Measurements from ENCODE around the gene DLGAP4.
"Not testable (repeated sequence)": the region's sequence is repeated elsewhere in the genome, so short reads cannot be mapped to it uniquely, and the experiment has no call there.

Gene DLGAP4

DNA sequence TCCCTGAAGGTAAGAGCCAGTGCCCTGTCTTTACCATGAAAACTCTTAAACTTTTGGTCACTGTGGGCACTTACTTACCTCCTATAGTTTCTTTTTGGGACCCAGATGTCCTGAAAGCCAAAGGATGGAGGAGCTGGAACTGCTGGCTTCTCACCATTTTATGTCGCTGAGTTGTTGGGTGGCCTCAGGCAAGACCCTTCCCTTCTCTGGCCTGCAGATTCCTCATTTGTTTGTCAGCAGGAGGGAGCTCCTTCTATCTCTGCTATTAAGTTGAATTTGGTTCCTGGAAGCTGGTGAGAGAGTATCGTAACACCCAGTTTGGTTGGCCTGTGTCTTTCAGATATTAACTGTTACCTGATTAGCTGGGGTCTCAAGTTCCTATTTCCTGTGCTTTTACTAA lies 167.0 kb downstream of the DLGAP4 start:
- DNase-seq (ENCODE audit: low read depth in 2 of 2) = no peak

DNA sequence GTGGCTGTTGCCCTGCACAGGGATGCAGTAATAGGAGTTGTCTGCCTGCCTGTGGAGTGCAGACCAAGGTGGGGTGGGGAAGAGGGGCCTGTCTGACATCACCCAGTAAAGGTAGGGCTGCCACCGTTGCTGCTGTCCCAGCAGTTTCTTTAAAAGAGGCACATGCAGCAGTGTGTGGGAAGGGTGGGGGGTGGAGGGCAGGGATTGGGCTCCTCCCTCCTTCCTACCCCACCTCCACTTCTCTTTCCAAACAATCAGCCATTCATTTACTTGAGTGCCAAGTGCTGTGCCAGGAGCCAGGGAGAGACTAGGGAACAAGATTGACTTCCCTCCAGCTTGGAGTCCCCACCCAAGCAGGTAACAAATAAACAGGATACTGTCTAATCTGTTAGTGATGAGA lies 168.4 kb downstream of the DLGAP4 start:
- DNase-seq (ENCODE audit: low read depth in 2 of 2) = no peak

DNA sequence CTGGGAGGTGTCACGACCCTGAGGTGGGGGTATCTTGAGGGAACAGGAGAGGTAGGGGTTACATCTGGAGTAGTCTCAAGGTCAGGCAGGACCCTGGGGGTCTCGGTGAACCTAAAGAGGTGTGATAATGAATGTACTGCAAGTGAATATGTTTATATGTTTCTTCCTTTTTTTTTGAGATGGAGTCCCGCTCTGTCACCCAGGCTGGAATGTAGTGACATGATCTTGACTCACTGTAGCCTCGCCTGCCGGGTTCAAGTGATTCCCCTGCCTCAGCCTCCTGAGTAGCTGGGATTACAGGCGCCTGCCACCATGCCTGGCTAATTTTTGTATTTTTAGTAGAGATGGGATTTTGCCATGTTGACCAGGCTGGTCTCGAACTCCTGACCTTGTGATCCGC lies 168.9 kb downstream of the DLGAP4 start:
- not testable (repeated sequence) for DNase-seq (ENCODE audit: low read depth in 2 of 2)

DNA sequence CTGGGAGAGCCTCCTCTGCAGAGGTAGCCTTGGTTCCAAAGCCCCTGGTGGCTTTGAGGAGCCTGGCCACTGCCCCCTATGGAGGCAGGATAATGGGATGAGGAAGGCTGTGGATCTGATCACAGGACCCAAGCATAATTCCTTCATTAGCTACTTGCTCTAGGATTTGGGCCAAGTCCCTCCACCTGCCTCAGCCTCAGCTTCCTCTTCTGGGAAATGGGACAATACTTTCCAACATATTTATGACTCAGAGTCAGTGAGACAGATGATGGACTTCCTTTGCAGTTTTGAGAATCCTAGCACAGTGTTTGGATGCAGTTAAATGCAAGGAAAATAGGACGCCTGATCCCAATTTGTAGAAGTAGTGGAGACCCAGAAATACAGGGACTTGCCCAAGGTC lies 171.3 kb downstream of the DLGAP4 start:
- no peak for DNase-seq (ENCODE audit: low read depth in 2 of 2)

DNA sequence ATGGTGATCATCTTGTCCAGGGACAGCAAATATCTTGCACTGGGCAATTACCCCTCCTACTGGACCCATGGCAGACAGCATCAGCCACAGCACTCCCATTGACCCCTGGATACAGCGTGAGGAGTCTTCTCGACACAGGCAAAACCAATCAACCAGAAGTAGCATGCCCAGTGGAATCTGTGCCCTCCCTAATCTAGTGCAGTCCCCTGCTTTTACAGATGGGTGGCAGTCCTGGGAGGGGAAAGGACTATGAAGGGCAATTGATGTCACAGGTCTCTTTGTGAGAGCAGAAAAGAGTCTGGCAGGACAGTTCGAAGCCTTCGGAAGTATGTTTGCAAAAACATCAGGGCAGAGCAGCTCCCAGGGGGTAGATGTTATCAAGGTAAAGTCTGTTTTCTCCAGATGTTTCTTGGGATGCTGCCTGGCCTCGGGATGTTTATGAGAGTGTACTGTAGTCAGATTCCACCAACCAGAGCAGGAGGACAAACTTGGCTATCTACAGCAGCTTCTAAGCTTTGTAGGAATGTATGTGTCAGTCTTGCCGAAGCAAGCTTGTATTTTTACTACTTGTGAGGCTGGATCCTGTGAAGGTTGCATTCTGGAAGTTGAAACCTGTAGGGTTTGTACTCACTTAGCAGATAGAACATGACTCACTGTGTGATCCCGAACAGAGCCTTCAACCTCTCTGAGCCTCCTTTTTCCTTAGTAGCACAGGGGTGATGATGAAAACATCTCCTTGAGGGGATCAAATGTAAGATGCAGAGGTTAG lies 172.2 kb downstream of the DLGAP4 start:
- DNase-seq (ENCODE audit: low read depth in 2 of 2) = no peak

DNA sequence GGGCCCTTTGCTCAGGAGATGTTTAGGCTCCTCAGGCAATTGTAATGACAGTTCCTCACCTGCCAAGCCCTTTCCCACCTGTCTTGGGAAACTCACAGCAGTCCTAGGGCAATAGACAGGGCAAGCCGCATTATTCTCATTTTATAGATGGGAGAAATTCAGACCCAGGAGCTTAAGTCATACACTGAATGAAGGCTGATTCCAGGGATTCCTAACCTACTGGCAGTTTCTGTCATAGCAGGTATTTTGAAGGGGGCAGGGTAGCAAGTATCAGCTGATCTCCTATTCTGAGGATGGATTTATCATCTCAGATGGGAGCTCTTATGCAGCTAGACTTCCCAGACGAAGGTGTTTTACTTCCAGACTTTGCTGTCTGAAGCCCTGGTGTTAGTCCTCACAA lies 173.8 kb downstream of the DLGAP4 start:
- DNase-seq (ENCODE audit: low read depth in 2 of 2) = no peak

DNA sequence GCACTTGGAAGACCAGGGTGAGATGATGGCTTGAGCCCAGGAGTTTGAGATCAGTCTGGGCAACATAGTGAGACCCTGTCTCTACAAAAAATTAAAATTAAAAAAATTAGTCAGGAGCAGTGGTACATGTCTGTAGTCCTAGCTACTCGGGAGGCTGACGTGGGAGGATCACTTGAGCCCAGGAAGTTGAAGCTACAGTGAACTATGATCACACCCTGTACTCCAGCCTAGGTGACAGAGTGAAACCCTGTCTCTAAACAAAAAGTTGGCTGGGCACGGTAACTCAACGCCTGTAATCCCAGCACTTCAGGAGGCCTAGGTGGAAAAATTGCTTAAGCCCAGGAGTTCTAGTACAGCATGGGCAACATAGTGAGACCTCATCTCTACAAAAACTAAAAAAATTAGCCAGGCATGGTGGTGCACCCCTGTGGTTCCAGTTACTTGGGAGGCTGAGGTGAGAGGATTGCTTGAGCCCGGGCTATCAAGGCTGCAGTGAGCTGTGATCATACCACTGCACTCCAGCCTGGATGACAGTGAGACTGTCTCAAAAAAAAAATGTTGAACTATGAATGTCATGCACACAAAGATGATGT lies 174.4 kb downstream of the DLGAP4 start:
- no peak for DNase-seq (ENCODE audit: low read depth in 2 of 2)

DNA sequence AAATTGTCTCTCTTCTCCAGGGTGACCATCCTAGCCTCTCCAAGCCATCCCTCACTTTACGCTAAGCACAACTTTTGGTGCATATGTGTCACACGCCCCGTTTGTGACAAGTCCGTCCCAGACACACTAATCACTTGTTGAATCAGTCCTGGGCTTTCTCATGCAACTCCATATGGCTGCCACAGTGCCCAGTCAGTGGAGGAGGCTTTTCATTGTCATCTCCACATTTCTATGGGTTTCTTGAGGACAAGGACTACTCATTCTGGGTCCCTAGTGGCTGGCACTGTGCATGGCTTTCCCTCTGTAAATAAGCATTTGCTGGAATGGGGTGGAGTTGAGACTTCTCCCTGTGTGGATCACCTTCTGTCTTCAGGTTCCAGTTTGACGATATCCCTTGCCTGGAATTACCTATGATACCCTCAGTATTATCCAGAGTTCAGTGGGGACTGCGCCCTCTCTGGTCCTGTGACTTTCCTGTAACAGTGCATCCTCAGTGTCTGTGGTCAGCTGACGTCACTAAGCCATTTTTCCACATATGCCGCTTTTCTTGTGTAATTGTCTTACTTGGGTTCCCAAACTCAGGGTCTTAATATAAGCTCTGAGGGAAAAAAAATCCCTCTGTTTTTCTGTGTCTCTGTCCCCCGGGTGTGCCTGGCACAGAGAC lies 175.4 kb downstream of the DLGAP4 start:
- no peak for DNase-seq (ENCODE audit: low read depth in 2 of 2)

DNA sequence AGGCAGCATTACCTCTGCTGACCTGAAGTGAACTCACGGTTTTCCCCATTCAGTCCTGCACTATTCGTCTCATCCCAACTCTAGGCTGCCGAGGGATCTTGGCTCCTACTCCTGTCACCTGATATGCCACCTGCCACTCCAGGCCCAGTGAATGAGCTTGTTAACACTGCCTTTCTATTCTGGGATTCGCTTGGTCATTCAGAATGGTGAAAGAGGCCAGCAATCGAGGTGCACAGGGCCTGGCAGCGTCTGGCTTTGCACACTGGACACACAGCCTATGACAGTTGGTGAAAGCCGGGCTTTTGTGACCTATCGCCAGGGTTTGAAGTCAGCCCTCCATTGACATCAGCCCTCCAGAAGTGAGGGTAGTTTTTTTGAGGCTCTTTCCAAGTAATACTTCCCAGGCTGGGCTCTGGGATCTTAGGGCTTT lies 175.9 kb downstream of the DLGAP4 start:
- no peak for DNase-seq (ENCODE audit: low read depth in 2 of 2)

DNA sequence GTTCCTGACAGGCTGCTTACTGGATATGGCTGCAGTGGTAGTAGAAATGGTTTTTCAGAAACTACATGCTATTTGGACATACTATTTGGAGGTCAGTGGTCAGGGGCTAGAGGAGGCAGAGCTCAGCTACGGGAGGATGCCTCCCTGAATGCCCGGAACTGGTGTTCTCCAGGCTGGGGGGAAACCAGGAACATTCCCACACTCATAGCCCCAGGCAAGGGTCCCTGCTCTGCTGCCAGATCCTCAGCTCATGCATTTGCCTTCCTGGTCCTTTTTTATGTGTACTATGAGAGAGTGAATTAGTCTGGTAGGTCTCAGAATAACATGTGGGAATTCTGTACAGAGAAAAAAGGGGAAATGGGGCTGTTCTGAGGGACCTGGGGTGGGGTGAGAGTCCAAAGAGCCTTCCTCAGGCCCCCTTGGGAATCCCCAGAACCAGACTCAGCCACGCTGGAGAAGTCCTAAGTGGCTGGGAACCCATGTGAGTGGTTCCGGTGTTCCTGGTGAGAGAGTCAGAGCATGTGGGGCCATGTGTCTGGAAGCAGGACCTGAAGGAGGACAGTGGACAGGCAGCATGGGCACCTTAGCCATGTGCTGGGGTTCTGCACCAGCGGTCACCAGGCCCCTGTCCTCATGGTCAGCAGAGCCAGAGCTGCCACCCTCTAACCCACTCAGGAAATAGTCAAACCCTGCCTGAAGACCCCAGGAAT lies 177.2 kb downstream of the DLGAP4 start:
- DNase-seq (ENCODE audit: low read depth in 2 of 2) = no peak

DNA sequence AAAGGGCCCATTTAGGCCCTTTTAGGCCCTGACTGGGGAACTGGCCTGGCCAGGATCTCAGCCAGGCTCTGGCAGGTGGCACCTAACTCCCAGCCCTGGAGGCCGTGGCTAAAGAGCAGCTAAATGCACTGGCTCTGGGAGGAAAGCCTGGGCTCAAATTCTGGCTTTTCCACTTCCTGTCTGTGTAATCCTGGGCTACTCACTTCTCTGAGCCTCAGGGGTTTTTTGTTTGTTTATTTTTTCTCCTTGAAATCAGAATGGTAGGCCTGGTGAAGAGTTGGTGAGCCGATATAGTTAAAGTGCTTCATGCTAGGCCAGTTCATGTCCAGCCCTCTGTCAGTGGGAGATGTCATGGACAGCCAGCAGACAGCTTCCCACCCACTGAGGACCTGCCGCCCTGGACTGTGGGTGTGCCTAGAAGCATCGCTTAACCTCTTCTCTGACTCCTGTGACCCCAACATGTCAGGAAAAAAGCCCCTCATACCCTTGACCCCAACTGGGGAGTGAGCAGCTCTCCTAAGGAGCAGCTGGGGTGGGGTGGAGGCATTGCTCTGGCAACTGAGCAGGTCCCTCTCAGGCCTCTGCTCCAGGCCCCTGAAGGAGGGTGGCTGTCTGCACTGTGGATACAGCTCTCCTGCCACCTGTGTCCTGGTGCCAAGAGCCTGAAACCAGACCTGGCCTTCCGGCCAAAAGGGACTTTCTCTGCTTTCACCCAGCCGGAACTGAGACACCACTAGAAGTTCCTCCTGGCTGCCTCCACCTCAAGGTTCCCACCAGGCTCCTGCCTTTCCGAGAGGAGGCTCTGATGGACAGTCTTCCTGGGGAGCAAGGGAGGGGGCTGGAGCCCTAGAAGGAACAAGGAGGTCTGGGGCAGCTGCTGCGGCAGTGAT lies 178.0 kb downstream of the DLGAP4 start:
- no peak for DNase-seq (ENCODE audit: low read depth in 2 of 2)

DNA sequence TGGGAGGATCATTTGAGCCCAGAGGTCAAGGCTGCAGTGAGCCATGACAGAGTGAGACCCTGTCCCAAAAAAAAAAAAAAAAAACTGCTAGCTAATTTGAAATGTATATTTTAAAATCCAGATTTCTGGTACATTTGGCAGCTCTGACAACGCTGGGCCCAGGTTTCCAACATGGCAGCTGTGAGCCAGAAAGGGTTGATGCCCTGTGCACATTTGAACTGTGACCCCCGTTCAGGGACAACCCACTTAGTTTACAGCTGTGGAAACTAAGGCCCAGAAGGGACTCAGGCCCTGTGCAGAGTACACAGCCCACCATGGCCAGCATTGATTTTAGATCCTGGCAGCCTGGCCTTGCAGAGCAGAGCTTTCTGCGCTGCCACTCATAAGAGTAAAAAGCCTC lies 179.1 kb downstream of the DLGAP4 start:
- DNase-seq (ENCODE audit: low read depth in 2 of 2) = no peak

DNA sequence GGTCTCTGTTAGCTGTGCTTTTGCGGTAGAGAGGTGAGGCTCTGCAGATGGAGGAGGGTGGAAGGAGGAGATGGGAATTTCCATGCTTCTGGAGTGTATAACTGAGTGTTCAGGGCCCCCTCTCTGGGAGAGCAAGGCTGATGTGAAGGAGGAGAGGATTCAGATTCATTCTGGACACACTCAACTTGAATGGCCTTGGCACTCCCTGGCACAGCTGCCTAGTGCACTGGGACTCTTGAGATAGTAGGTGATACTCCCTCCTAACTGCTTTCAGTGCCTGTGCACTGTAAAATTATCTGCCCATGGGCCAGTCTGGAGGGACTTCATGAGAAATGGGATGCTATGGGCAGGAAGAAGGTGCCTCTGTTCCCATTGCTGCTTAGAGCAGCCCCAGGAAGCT lies 180.9 kb downstream of the DLGAP4 start:
- no peak for DNase-seq (ENCODE audit: low read depth in 2 of 2)

DNA sequence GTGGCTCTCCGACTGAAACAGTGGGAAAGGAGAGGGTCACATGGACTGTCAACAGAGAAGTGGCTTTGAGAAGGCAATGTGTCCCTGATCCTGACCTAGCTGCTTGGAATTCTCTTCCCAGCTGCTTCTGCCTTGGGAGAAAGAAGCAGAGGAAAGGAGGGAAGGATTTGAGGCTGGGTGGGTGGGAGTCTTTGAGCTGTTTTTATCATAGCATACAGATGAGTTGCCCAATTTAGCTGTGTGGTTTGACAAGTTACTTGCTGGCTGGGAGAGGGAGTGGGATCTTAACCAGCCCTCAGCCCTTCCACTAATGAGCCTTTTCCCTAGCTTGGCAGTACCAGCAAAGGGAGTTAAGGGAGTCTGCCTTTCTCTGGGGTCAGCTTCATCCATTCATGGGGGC lies 184.1 kb downstream of the DLGAP4 start:
- no peak for DNase-seq (ENCODE audit: low read depth in 2 of 2)

DNA sequence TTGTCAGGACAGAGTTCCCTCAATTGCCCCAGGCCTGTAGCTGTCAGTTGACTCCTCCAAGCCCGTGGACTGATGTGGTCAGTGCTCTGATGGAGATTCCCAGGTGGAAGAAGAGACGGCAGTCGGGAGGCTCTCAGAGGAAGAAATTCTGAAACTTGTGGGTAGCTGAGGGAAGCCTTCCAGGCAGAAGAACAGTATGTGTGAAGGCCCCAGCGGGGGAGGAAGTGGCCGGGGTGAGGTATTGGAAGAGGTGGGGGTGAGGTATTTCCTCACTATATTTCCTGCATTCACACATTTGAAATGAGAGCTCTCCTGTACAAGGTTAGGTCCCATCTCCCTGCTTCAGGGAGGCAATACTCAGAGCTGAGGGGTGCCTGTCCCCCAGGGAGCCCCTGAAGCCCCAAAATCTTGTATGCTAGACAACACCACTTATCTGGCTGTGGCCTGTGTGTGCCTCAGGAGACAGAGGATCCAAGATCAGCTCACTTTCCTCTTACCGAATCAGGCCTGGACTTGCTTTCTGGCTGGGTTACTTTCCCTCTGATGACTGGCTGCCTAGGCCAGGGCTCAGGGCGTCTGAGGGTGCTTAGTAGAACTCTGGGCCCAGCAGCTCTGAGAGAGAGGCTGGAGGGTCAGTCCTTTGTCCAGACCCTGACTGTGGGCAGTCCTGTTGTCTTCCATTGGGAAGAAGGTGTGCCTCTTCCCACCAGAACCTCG lies 185.9 kb downstream of the DLGAP4 start:
- no peak for DNase-seq (ENCODE audit: low read depth in 2 of 2)

DNA sequence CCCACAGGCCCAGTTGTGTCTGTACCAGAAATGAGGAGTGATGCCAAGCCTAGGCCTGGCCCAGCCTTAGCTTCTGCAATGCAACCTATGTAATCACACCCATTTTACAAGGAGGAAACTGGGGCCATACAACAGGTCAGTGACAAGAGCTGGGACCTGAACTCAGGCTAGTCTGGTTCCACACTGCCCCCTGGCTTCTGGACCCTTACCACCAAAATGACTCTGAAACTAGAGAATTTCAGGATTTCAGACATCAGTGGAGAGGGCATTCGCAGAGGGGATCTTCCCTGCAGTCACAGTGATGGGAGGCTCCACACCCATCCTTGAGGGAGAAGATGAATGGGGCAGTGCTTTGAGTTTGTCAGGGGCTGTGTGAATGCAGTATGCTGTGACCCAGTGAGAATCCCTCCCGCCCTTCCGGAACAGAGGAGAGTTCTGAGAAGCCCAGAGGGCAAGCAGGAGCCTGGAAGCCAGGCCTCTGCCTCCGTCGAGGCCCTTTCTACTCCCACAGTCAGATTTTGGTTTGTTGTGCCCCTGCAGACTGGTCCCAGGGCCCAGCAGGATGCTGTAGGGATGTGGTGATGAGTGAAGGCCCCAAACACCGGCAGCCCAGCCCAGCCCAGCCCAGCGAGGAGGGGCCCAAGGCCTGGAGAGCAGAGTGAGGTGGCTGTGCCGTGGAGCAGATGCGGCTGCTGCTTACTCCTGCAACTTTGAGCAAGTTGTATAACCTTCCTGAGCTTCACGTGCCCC lies 187.1 kb downstream of the DLGAP4 start:
- no peak for DNase-seq (ENCODE audit: low read depth in 2 of 2)

DNA sequence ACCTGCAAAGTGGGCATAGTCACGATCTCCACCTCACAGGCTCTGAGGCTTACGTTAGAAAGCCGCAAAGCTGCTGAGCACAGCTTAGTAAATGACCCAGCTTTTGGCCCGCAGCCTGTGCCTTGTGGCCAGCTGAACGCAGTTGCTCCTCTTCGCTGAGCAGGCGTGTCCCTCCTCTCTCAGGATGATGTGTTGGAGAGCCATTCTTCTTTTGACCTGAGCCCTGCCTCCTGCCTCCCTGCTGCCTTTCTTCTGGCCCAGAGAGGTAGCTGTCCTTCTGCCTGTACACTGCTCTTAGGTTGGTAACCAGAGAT lies 187.6 kb downstream of the DLGAP4 start:
- DNase-seq (ENCODE audit: low read depth in 2 of 2) = no peak

DNA sequence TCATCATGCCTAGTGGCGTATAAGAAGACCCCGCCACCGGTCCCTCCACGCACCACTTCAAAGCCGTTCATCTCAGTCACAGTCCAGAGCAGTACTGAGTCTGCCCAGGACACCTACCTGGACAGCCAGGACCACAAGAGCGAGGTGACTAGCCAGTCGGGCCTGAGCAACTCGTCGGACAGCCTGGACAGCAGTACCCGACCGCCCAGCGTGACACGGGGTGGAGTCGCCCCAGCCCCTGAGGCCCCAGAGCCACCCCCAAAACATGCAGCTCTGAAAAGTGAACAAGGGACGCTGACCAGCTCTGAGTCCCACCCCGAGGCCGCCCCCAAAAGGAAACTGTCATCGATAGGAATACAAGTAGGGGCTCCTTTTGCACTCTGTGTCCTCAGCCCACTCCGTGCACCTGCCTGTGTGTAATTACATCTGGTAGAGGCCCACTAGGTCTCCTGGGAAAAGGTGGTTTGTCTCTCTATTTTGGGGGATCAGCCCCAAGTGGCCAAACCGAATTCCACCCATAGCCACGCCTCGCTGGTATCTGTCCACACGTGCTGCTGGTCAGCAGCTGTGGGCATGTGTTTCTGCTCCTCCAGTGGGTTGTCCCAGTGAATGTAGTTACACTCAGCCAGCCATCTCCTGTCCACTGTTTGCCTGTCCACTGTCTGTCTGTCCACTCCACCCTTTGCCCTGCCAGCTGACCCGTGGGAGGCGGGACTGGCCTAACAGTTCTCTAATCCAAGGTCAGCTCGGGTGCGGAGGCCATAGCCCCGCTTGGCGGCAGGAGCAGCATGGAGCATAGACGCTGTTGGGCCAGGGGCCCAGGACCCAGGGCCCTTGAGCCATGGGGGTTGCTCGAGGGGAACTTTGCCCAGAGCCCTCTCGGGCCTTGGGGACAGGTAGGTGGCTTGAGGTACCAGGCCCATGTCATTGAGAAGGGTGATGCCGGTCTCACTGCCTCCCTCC lies 190.8 kb downstream of the DLGAP4 start:
- no peak for DNase-seq (ENCODE audit: low read depth in 2 of 2)

DNA sequence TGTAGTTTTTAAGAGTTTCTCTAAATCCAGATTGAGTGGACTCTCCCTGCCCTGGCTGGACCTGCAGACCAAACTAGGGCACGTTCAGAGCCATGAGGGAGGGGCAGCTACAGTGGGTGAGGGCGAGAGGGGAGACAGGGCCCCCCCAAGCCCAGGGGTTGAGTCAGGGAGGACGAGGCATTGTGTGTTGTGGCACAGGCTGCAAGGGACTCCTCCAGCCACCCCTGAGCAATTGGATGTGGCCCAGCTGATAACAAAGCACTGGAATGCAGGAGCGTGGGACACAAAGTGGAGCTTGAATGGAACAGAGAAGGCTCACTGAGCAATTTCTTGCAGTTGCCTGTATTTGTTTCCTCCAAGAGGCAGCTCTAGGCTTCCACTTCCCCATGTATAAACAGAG lies 191.7 kb downstream of the DLGAP4 start:
- no peak for DNase-seq (ENCODE audit: low read depth in 2 of 2)
